Smooth muscle cell (in vitro differentiated cells): ENCODE results near the gene PBX2. TPM values are rescaled to one million over a fixed set of nuclear protein-coding genes. Genes with fewer than 3 reads are reported as not detected.

ENCODE experiments used
- DNase-seq: peaks from one replicate; lab custom pipeline; 2025; ENCODE audit not compliant: unreplicated experiment; lab: John Stamatoyannopoulos, UW
- H2AFZ ChIP-seq: fragments of 200-600 bp; sonication (generic); 2 replicates; pipeline ENCODE4 v1.6.0; 2016; ENCODE audit warnings: antibody characterized with exemption, low read depth, mild to moderate bottlenecking
- H3F3A ChIP-seq: fragments of 200-600 bp; sonication (generic); 2 replicates; pipeline ENCODE4 v1.6.0; 2017; ENCODE audit warnings: antibody characterized with exemption, low read depth
- H3K27ac ChIP-seq: fragments of 200-600 bp; sonication (generic); 2 replicates; pipeline ENCODE4 v1.5.1; 2016; ENCODE audit warnings: low read depth, mild to moderate bottlenecking
- H3K27me3 ChIP-seq: fragments of 200-600 bp; sonication (generic); 2 replicates; pipeline ENCODE4 v1.6.1; 2016; ENCODE audit warnings: low read depth, mild to moderate bottlenecking
- H3K36me3 ChIP-seq: fragments of 200-600 bp; sonication (generic); 2 replicates; pipeline ENCODE4 v1.5.1; 2016; ENCODE audit warnings: low read depth
- H3K4me1 ChIP-seq: fragments of 200-600 bp; sonication (generic); 2 replicates; pipeline ENCODE4 v1.5.1; 2016; ENCODE audit warnings: low read depth
- H3K4me2 ChIP-seq: fragments of 200-600 bp; sonication (generic); 2 replicates; pipeline ENCODE4 v1.6.0; 2016; ENCODE audit warnings: mild to moderate bottlenecking
- H3K4me3 ChIP-seq: fragments of 200-600 bp; sonication (generic); 2 replicates; pipeline ENCODE4 v1.5.1; 2016; ENCODE audit warnings: mild to moderate bottlenecking
- H3K79me2 ChIP-seq: fragments of 200-600 bp; sonication (generic); 2 replicates; pipeline ENCODE4 v1.6.0; 2016; ENCODE audit warnings: low read depth, mild to moderate bottlenecking
- H3K9ac ChIP-seq: fragments of 200-600 bp; sonication (generic); 2 replicates; pipeline ENCODE4 v1.6.0; 2016; ENCODE audit warnings: low read depth
- H3K9me3 ChIP-seq: fragments of 200-600 bp; sonication (generic); replicated peaks from 2 replicates; pipeline ENCODE4 v1.5.1; 2016; ENCODE audit warnings: low read depth
- H4K20me1 ChIP-seq: fragments of 200-600 bp; sonication (generic); 2 replicates; pipeline ENCODE4 v1.6.0; 2016; ENCODE audit warnings: low read depth
- WGBS: methylation state at CpG from one replicate; pipeline ENCODE4 v1.1.7; 2016; ENCODE audit warnings: low lambda C conversion rate; 5-methylcytosine and 5-hydroxymethylcytosine counted together
- polyA plus RNA-seq: library from polyadenylated mRNA; unstranded; fragments of >200 nt; fragmentation: Nextera tagmentation; extraction: Ambion mirVana; gene quantifications from 2 replicates; pipeline ENCODE4 v1.2.1, GENCODE V29; 2016
- total RNA-seq: library from RNA; depleted of rRNA; stranded (reverse); fragments of >200 nt; gene quantifications from 2 replicates; pipeline ENCODE4 v1.2.3, GENCODE V29; 2014
- TF ChIP-seq, protein P1 (sequence below): fragments of 200-600 bp; sonication (generic); IDR thresholded peaks from 2 replicates; pipeline ENCODE4 v1.5.1; 2017; ENCODE audit warnings: borderline replicate concordance, mild to moderate bottlenecking, antibody characterized with exemption; ENCODE audit not compliant: insufficient read depth, poor library complexity, severe bottlenecking

PBX2 gene
- total and polyA plus RNA-seq, 2 experiments from 2014 or later, result 14.0 to 43.6 TPM

DNA sequence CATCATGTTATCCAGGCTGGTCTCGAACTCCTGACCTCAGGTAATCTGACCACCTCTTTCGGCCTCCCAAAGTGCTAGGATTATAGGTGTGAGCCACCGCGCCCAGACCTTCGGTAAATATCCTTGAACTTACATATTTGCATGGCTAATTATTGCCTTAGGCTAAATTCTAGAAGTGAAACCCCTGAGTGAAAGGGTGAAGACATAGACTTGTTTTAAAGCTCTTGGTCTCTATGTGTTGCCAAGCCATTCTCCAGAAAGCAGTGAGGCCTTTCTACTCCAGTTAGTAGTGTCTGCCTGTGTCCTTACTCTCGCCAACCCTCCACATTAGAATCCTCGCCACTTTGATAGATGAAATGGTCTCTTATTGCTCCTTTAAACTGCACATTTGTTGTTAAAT is 36.4 kb upstream of the PBX2 start:
- Histone ChIP-seq H3K4me3 (no peak overlapping the region), H2AFZ (no peak overlapping the region), H3K9ac (no peak overlapping the region), H3K27ac (no peak overlapping the region), H3F3A (no peaks in the 10 kb centered on the region), H3K9me3 (no peaks in the 10 kb centered on the region), H3K27me3 (peaks cover under 1% of the 10 kb centered on the region), H3K4me2 (no peak overlapping the region), H4K20me1 (no peaks in the 10 kb centered on the region), H3K79me2 (no peaks in the 10 kb centered on the region), H3K4me1 (no peaks in the 10 kb centered on the region), H3K36me3 (no peaks in the 10 kb centered on the region)
- DNase-seq, result no peak
- WGBS, result 92% methylated on average over 7 of the region's 7 CpGs
- TF ChIP-seq, protein P1, sequence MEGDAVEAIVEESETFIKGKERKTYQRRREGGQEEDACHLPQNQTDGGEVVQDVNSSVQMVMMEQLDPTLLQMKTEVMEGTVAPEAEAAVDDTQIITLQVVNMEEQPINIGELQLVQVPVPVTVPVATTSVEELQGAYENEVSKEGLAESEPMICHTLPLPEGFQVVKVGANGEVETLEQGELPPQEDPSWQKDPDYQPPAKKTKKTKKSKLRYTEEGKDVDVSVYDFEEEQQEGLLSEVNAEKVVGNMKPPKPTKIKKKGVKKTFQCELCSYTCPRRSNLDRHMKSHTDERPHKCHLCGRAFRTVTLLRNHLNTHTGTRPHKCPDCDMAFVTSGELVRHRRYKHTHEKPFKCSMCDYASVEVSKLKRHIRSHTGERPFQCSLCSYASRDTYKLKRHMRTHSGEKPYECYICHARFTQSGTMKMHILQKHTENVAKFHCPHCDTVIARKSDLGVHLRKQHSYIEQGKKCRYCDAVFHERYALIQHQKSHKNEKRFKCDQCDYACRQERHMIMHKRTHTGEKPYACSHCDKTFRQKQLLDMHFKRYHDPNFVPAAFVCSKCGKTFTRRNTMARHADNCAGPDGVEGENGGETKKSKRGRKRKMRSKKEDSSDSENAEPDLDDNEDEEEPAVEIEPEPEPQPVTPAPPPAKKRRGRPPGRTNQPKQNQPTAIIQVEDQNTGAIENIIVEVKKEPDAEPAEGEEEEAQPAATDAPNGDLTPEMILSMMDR, result no peak

DNA sequence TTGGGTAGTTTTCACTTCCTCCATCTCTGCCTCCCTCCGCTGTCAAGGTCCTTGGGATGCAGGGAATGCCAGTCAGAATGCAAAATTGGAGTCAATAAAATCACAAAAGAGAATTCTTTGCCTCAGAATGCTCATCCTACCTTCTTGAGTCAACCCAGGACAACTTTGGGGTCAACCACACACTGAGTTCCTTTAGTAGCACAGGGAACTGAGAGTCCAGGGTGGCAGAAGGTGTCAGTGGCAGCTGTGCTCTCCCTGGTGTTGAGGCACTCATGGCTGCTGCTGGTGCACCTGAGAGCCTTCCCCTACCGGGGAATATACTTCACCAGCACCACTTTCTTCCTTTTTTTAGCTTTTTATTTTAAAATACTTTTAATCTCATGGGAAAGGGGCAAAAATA is 34.7 kb upstream of the PBX2 start:
- WGBS, result 91% methylated on average over 2 of the region's 2 CpGs
- H3K9me3 ChIP-seq, result no peaks in the 10 kb centered on the region
- H3K4me2 ChIP-seq, result no peak overlapping the region

DNA sequence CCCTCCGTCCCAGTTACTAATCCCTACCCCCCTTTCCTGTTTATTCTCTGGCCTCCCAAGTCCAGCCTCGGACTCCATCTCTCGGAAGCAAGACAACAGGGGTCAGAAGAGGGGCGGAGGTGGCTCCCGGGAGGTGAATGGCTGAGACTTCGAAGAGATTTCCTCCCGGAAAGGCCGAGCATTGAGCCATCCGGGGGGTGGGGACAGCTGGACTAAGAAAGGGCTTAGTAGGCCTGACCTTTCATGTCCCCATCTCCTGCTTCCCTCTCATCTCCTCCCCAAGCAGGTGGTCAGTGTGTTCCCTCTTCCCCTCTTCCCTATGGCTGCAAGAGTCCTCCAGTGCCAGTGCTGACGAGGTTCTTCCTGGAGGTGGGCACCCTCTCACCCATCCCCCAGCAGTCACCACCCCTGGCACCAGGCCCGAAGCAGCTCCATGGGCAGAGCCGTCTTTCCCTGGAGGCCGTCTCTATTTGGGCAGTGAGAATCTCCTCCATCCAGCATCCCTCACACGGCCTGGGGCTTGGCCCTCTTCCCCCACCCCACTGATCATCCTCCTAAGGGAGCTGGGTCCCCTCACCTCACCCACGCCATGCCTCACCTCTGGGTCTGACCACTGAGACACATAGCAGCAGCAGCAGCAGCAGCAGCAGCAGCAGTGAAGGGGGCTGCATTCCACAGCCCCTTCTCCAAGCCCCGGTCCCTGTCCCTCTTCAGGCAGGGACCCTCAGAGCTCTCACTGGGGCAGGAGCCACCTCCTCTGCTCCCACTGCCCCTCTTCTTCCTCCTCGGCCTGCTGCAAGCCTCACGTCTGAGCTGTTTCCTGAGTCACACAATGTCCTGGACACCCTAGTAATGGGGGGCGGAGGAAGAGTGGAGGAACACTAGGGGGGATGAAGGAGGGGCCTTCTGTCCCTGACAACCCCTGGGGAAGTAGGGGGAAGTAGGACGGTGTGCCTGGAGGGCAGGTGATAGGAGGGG is 33.5 kb upstream of the PBX2 start, which contains the start of gene NOTCH4:
TSS of gene NOTCH4 (minus strand) at position 810 of the 978 bp plus-strand sequence. CDS start at position 671, 139 bp downstream.
- WGBS, result 71% methylated on average over 20 of the region's 20 CpGs
- no peak within 1 kb of the TSS for H3K9ac ChIP-seq
- H3K4me2 ChIP-seq, result no peak within 1 kb of the TSS
- no peak for DNase-seq
- TF ChIP-seq, protein P1, result no peak
- no peak within 1 kb of the TSS for H3K27ac ChIP-seq
- H3K4me3 ChIP-seq, result no peak within 1 kb of the TSS
- no peaks in the 10 kb centered on the region for H4K20me1 ChIP-seq
- H3K36me3 ChIP-seq, result no peaks in the 10 kb centered on the region
- H3K27me3 ChIP-seq, result peaks cover 3% of the 10 kb centered on the region
- H3K9me3 ChIP-seq, result no peaks in the 10 kb centered on the region
- no peaks in the 10 kb centered on the region for H3K4me1 ChIP-seq
- H3K79me2 ChIP-seq, result no peaks in the 10 kb centered on the region
- no peaks in the 10 kb centered on the region for H3F3A ChIP-seq
- H2AFZ ChIP-seq, result no peak within 1 kb of the TSS

More for the DNA sequence above, 34.7 kb upstream of the PBX2 start:
- Histone ChIP-seq H3K27ac (no peak overlapping the region), H3F3A (no peaks in the 10 kb centered on the region), H3K79me2 (no peaks in the 10 kb centered on the region), H3K4me3 (no peak overlapping the region), H2AFZ (no peak overlapping the region), H3K27me3 (peaks cover 3% of the 10 kb centered on the region), H3K4me1 (no peaks in the 10 kb centered on the region), H4K20me1 (no peaks in the 10 kb centered on the region), H3K36me3 (no peaks in the 10 kb centered on the region), H3K9ac (no peak overlapping the region)
- TF ChIP-seq, protein P1, result no peak
- no peak for DNase-seq
